Left forelimb (tissue), 1 donor: Measurements from ENCODE around the gene BEND2.
"Not testable (repeated sequence)": the region's sequence is repeated elsewhere in the genome, so short reads cannot be mapped to it uniquely, and the experiment has no call there.

Source experiments
- DNase-seq: peaks from one replicate; pipeline ENCODE4 v3.0.0-alpha.2; 2018; ENCODE audit warnings: low spot score

BEND2 gene

GRCh38 chrX:18220786-18221185 is at the start of gene BEND2:
Gene BEND2, minus strand, starts transcription at chrX:18220886. Its CDS starts 136 bp downstream, at chrX:18220750.
- DNase-seq: no peak

GRCh38 chrX:18255059-18255458 is 34.4 kb upstream of the BEND2 start:
- DNase-seq: no peak

GRCh38 chrX:18252644-18253359 is 32.1 kb upstream of the BEND2 start:
- DNase-seq: no peak

- DNase-seq: not testable (repeated sequence)
These were observed 9.0 kb upstream of the BEND2 start for GRCh38 chrX:18229646-18230045.

GRCh38 chrX:18228069-18228468 is 7.4 kb upstream of the BEND2 start:
- no peak for DNase-seq

GRCh38 chrX:18227458-18227857 is 6.8 kb upstream of the BEND2 start:
- no peak for DNase-seq

- no peak for DNase-seq
These were observed 10.2 kb downstream of the BEND2 start for GRCh38 chrX:18210470-18210869.

GRCh38 chrX:18206657-18207056 is 14.0 kb downstream of the BEND2 start:
- no peak for DNase-seq

- DNase-seq: no peak
These were observed 17.1 kb downstream of the BEND2 start for GRCh38 chrX:18203631-18204030.

- no peak for DNase-seq
These were observed 26.0 kb downstream of the BEND2 start for GRCh38 chrX:18194688-18195087.

GRCh38 chrX:18179446-18179845 is 41.2 kb downstream of the BEND2 start:
- DNase-seq: no peak

GRCh38 chrX:18174971-18175370 is 45.7 kb downstream of the BEND2 start:
- no peak for DNase-seq

- DNase-seq: no peak
These were observed 46.5 kb downstream of the BEND2 start for GRCh38 chrX:18174209-18174608.

GRCh38 chrX:18173494-18174180 is 47.0 kb downstream of the BEND2 start:
- DNase-seq: no peak

- DNase-seq: no peak
These were observed 47.7 kb downstream of the BEND2 start for GRCh38 chrX:18172970-18173369.

GRCh38 chrX:18170910-18171309 is 49.8 kb downstream of the BEND2 start:
- DNase-seq: no peak

GRCh38 chrX:18166068-18166467 is 54.6 kb downstream of the BEND2 start:
- no peak for DNase-seq

GRCh38 chrX:18160369-18160768 is 60.3 kb downstream of the BEND2 start:
- DNase-seq: no peak

- DNase-seq: no peak
These were observed 61.7 kb downstream of the BEND2 start for GRCh38 chrX:18158963-18159362.

- DNase-seq: no peak
These were observed 69.0 kb downstream of the BEND2 start for GRCh38 chrX:18151649-18152048.

- no peak for DNase-seq
These were observed 69.5 kb downstream of the BEND2 start for GRCh38 chrX:18151157-18151556.

- DNase-seq: no peak
These were observed 71.2 kb downstream of the BEND2 start for GRCh38 chrX:18149454-18149853.

- no peak for DNase-seq
These were observed 73.7 kb downstream of the BEND2 start for GRCh38 chrX:18146954-18147353.

GRCh38 chrX:18146009-18146408 is 74.7 kb downstream of the BEND2 start:
- DNase-seq: no peak
